Sigmoid colon (tissue), 3 donors: Measurements from ENCODE around the gene EFCAB12.

Experiments used
- CTCF ChIP-seq, 4 experiments: fragments of 450-650 bp in 3 of 4; fragments of 200-600 bp in 1 of 4; IDR thresholded peaks; one replicate each; pipeline ENCODE4 v1.5.1; 2016 to 2019; ENCODE audit warnings: antibody characterized with exemption in 4 of 4, mild to moderate bottlenecking in 3 of 4, moderate library complexity in 2 of 4
- POLR2A ChIP-seq, 2 donors: fragments of 450-650 bp; IDR thresholded peaks; one replicate each; pipeline ENCODE4 v1.6.1; 2016; ENCODE audit warnings: antibody characterized with exemption in 2 of 2, mild to moderate bottlenecking in 2 of 2, moderate library complexity in 2 of 2

- no peak for TF ChIP-seq CTCF (IDR thresholded peaks at IDR 0.05)
- TF ChIP-seq POLR2A (IDR thresholded peaks at IDR 0.05): no peak
Measured at GRCh38 chr3:129435367-129435766, 6.9 kb upstream of the EFCAB12 start.
